Measurements from ENCODE around the gene ZNF714. TPM values are rescaled to one million over a fixed set of nuclear protein-coding genes. Genes with fewer than 3 reads are reported as not detected.

Gene ZNF714
- total RNA-seq: 4.5 and 5.0 TPM in 2 replicates

DNA sequence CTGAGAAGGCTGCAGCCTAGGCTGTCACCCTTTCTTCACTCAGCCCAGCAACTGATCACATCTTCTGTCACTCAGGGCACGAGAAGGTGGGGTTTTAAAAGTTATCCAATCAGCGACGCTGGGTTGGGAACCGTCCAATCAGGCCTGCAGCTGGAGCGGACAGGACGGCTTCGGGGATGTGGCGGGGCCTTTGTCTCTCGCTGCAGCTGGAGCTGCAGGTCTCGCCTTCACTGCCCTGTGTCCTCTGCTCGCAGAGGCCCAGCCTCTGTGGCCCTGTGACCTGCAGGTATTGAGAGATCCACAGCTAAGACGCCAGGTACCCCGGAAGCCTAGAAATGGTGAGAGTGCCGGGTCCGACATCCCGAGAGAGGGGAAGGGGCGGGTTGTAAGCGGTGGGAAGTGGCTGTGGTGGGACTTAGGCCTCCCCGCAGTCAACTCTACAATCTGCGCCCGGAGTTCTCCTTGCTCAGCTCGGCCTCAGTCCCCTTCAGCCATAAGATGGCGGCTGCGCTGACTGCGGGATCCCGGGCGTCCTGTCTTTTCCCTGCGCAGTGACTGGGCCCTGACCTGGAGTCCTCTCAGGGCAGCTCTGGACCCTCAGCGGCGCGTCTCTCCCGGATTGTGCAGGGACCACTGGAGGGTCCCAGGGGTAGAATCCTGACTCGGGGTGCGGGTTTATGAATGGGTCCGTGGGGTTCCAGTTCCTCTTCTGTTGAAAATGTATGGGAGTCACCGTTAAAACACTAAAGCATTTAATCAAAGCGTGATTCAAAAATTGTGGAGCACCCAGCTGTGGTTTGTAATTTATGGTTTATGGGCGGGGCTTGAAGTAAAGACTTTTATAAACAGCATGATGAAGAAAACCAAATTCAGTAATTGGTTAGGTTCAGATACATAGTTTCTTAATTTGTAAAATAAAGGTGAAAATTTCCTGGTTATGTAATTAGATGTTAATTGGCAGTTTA lies at the start of gene ZNF714:
ZNF714 (plus strand) TSS at position 193 of the 965 bp plus-strand sequence. CDS start 16,066 bp downstream, outside the sequence.

GRCh38 chr19:21141787-21142464 lies 59.9 kb downstream of the ZNF714 start, which contains the start of gene ZNF431:
ZNF431 (plus strand) TSS chr19:21142040; CDS start chr19:21142184, 144 bp downstream.

Other genes starting within 250 kb of the ZNF714 start
- 10.4 and 11.1 TPM in 2 replicates for gene ZNF85, start 159.0 kb upstream of the ZNF714 start, total RNA-seq
- gene ZNF430, start 61.5 kb upstream of the ZNF714 start, total RNA-seq: 4.6 and 5.0 TPM in 2 replicates
- gene ZNF431, start 59.8 kb downstream of the ZNF714 start, total RNA-seq: 4.7 and 4.8 TPM in 2 replicates
- 8.2 and 10.5 TPM in 2 replicates for gene ZNF708, start 247.2 kb downstream of the ZNF714 start, total RNA-seq

Measured in dermis lymphatic vessel endothelial cell (primary cell).